CD4-positive, alpha-beta memory T cell (primary cell): ENCODE results near the gene ATF7. TPM values are rescaled to one million over a fixed set of nuclear protein-coding genes. Genes with fewer than 3 reads are reported as not detected.

Source experiments
- CTCF ChIA-PET: fragments of 350-600 bp; sonication (Branson Sonifier 250); formaldehyde crosslinking; loops from one replicate; lab custom pipeline; 2021; ENCODE audit warnings: inconsistent platforms; ENCODE audit not compliant: partially characterized antibody; lab: Charles Lee
- POLR2A ChIA-PET: fragments of 350-600 bp; sonication (Branson Sonifier 250); formaldehyde crosslinking; loops from one replicate; lab custom pipeline; 2021; ENCODE audit not compliant: partially characterized antibody; lab: Charles Lee
- DNase-seq, 5 donors: peaks; one replicate each; pipeline versions ENCODE4 v3.0.0 to v3.0.0-alpha.2; 2020 to 2022; ENCODE audit warnings: mixed read lengths in 1 of 5
- H3K27ac ChIP-seq: one replicate; pipeline ENCODE4 v1.7.0; 2013; ENCODE audit warnings: low read depth, low read length
- H3K27me3 ChIP-seq: 2 replicates; pipeline ENCODE4 v1.7.0; 2013; ENCODE audit warnings: mild to moderate bottlenecking, low read length, moderate library complexity; ENCODE audit not compliant: insufficient read depth
- H3K36me3 ChIP-seq: 2 replicates; pipeline ENCODE4 v1.7.0; 2013; ENCODE audit warnings: mild to moderate bottlenecking, low read length, moderate library complexity; ENCODE audit not compliant: insufficient read depth
- H3K4me1 ChIP-seq: 2 replicates; pipeline ENCODE4 v1.7.0; 2013; ENCODE audit warnings: mild to moderate bottlenecking, low read length, moderate library complexity; ENCODE audit not compliant: insufficient read depth
- H3K4me3 ChIP-seq, 2 donors: one replicate each; pipeline ENCODE4 v1.7.0; 2013; ENCODE audit warnings: low read length in 2 of 2, mild to moderate bottlenecking in 1 of 2
- H3K9me3 ChIP-seq, 2 donors: one replicate each; pipeline ENCODE4 v1.7.0; 2013; ENCODE audit warnings: low read length in 2 of 2, control low read depth in 1 of 2; ENCODE audit not compliant: control insufficient read depth in 1 of 2
- H3K27ac Mint-ChIP-seq, 7 donors: one replicate each; pipeline ENCODE4 v1.8.0; 2020 to 2021; ENCODE audit warnings: mixed read lengths in 7 of 7, mild to moderate bottlenecking in 6 of 7, inconsistent platforms in 3 of 7, moderate library complexity in 3 of 7
- H3K27me3 Mint-ChIP-seq, 2 donors: one replicate each; pipeline ENCODE4 v1.8.0; 2020 to 2021; ENCODE audit warnings: mixed read lengths in 2 of 2
- H3K36me3 Mint-ChIP-seq, 2 donors: one replicate each; pipeline ENCODE4 v1.8.0; 2020 to 2021; ENCODE audit warnings: mixed read lengths in 2 of 2, inconsistent platforms in 1 of 2, mild to moderate bottlenecking in 1 of 2
- H3K4me1 Mint-ChIP-seq, 4 donors: one replicate each; pipeline ENCODE4 v1.8.0; 2020 to 2021; ENCODE audit warnings: mixed read lengths in 4 of 4, mild to moderate bottlenecking in 1 of 4
- H3K4me3 Mint-ChIP-seq, 8 donors: one replicate each; pipeline ENCODE4 v1.8.0; 2020 to 2021; ENCODE audit warnings: mixed read lengths in 8 of 8, mild to moderate bottlenecking in 7 of 8, moderate library complexity in 6 of 8, inconsistent platforms in 3 of 8
- H3K9me3 Mint-ChIP-seq, 8 donors: one replicate each; pipeline ENCODE4 v1.8.0; 2020 to 2021; ENCODE audit warnings: mixed read lengths in 8 of 8, mild to moderate bottlenecking in 5 of 8, inconsistent platforms in 3 of 8, moderate library complexity in 1 of 8
- intact Hi-C: fragments of 100-400 bp; cut with micrococcal nuclease; formaldehyde crosslinking; loops from one replicate; pipeline ENCODE4 v1.15.1; 2023
- polyA plus RNA-seq, 2 donors: library from polyadenylated mRNA; unstranded; fragments of 300-500 nt; fragmentation: Illumina TruSeq; gene quantifications; one replicate each; pipeline ENCODE4 v1.2.3, GENCODE V29; 2021
- total RNA-seq, 2 experiments: library from RNA; stranded (reverse); gene quantifications; one replicate each; pipeline ENCODE4 v1.2.3, GENCODE V29; 2021

ATF7 gene
- total and polyA plus RNA-seq, 4 experiments from 2014 or later, result 16.3 to 35.8 (median 21.6) TPM

DNA sequence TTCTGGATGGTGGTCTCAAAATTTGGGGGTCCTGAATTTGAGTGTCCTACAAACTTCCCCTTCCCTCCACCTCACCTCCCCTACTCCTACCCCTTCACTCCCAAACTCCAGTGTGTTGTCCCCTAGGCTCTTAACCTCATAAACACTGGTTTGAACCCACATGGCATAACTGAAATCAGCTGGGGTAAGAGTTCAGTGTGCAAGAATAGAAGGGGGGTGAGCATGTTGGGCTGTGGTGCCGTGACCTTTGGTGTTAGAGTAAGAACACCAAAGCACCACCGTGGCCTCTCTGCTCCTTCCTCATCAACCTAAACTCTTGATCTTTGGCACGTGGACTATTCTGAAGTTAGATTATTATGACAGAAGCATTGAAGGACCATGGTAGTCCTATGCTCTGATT, 163.2 kb downstream of the ATF7 start:
- H3K9me3 ChIP-seq, result no peaks in the 10 kb centered on the region
- ChIA-PET CTCF (no interaction called here), POLR2A (interaction anchor here (1.2 to 1.3 kb wide), 3 partner anchors 9 to 38 kb away, joined by 3 read pairs; partner anchors contain the start of gene TARBP2)
- H3K27me3 ChIP-seq, result no peaks in the 10 kb centered on the region
- no peaks in the 10 kb centered on the region for H3K9me3 Mint-ChIP-seq
- H3K4me1 ChIP-seq, result no peaks in the 10 kb centered on the region
- H3K4me3 ChIP-seq, result no peak overlapping the region
- H3K27me3 Mint-ChIP-seq, result no peaks in the 10 kb centered on the region
- peak overlapping the region in 2 of 7 donors; percentile 10 to 30 for H3K27ac Mint-ChIP-seq
- no peak for DNase-seq
- intact Hi-C loops, result no loop called here
- peaks cover 76 to 95% of the 10 kb centered on the region in 2 donors for H3K36me3 Mint-ChIP-seq
- H3K27ac ChIP-seq, result no peak overlapping the region
- peaks cover 20 to 47% (median 33%) of the 10 kb centered on the region in 4 donors for H3K4me1 Mint-ChIP-seq
- peaks cover 97% of the 10 kb centered on the region for H3K36me3 ChIP-seq
- H3K4me3 Mint-ChIP-seq, result no peak overlapping the region

DNA sequence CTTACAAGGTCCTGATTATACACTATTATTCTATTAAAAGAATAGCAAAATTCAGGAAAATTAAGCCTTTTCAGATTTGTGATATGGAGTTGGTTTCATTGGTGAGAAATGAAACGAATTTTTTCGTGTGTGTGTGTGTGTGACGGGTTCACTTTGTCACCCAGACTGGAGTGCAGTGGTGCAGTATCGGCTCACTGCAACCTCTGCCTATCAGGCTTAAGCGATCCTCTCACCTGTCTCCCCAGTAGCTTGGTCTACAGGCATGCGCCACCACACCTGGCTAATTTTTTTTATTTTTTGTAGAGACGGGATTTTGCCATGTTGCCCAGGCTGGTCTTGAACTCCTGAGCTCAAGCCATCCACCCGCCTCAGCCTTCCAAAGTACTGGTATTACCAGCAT, 164.6 kb downstream of the ATF7 start:
- Mint-ChIP-seq H3K9me3 (no peaks in the 10 kb centered on the region), H3K36me3 (peaks cover 68 to 90% of the 10 kb centered on the region in 2 donors), H3K4me3 (no peak overlapping the region), H3K27me3 (no peaks in the 10 kb centered on the region), H3K4me1 (peaks cover 18 to 44% (median 31%) of the 10 kb centered on the region in 4 donors), H3K27ac (peak overlapping the region in 1 of 7 donors; percentile 58)
- H3K27me3 ChIP-seq, result no peaks in the 10 kb centered on the region
- H3K36me3 ChIP-seq, result peaks cover 97% of the 10 kb centered on the region
- POLR2A ChIA-PET, result interaction anchor here (0.5 to 1.3 kb wide), 5 partner anchors 11 to 47 kb away, joined by 3 read pairs; partner anchors contain the start of gene TARBP2
- no peaks in the 10 kb centered on the region for H3K9me3 ChIP-seq
- H3K4me1 ChIP-seq, result no peaks in the 10 kb centered on the region
- H3K27ac ChIP-seq, result no peak overlapping the region
- H3K4me3 ChIP-seq, result no peak overlapping the region
- intact Hi-C loops, result no loop called here
- no peak for DNase-seq
- CTCF ChIA-PET, result interaction anchor here (1.1 kb wide), 1 partner anchor 47 kb away, joined by 5 read pairs; no protein-coding TSS in a partner anchor

DNA sequence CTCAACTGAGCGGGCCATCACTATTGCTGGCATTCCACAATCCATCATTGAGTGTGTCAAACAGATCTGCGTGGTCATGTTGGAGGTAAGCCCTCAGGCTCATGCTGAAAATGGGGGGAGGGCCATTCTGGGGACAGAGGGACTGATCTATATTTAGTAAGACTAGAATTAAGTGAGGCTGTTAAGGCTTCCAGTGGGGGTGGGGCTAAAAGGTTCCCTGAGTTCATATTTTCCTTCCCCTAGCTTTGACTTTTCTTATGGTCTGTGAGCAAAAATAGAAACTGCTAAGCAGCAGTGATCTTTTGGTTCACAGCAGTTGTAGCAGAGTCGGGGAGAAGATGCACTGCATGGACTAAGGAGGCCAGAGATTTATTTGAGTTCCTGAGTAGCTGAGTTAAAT, 165.1 kb downstream of the ATF7 start:
- H3K27me3 ChIP-seq, result no peaks in the 10 kb centered on the region
- H3K4me1 ChIP-seq, result no peaks in the 10 kb centered on the region
- no peak overlapping the region for H3K27ac ChIP-seq
- Mint-ChIP-seq H3K27me3 (no peaks in the 10 kb centered on the region), H3K36me3 (peaks cover 64 to 89% of the 10 kb centered on the region in 2 donors), H3K27ac (peak overlapping the region in 4 of 7 donors; percentile 47 to 58 (median 50)), H3K4me3 (peak overlapping the region in 1 of 8 donors; percentile 19), H3K4me1 (peaks cover 17 to 44% (median 28%) of the 10 kb centered on the region in 4 donors), H3K9me3 (no peaks in the 10 kb centered on the region)
- CTCF ChIA-PET, result interaction anchor here (1.1 kb wide), 1 partner anchor 48 kb away, joined by 5 read pairs; no protein-coding TSS in a partner anchor
- H3K9me3 ChIP-seq, result no peaks in the 10 kb centered on the region
- POLR2A ChIA-PET, result interaction anchor here (0.5 to 1.2 kb wide), 3 partner anchors 11 to 48 kb away, joined by 3 read pairs; no protein-coding TSS in a partner anchor
- intact Hi-C loops, result no loop called here
- DNase-seq, result no peak
- H3K4me3 ChIP-seq, result no peak overlapping the region
- peaks cover 97% of the 10 kb centered on the region for H3K36me3 ChIP-seq

DNA sequence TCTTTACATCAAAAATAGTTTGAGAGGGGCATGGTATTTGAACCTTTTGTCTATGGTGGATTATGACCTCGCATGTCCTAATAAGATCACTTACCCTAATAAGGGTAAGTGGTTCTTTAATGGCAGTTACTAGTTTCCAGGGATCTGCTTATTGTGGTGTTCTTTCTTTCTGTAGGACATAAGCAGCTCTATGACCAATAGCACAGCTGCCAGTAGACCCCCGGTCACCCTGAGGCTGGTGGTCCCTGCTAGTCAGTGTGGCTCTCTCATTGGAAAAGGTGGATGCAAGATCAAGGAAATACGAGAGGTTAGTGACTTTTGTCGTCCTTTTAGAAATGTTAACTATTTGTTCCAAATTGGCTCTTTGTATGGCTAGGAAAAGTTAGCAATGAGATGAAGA, 167.1 kb downstream of the ATF7 start:
- Mint-ChIP-seq H3K9me3 (no peaks in the 10 kb centered on the region), H3K27me3 (no peaks in the 10 kb centered on the region), H3K27ac (peak overlapping the region in 1 of 7 donors; percentile 41), H3K4me3 (peak overlapping the region in 1 of 8 donors; percentile 12), H3K36me3 (peaks cover 74 to 90% of the 10 kb centered on the region in 2 donors), H3K4me1 (peaks cover 20 to 51% (median 33%) of the 10 kb centered on the region in 4 donors)
- peaks cover 16% of the 10 kb centered on the region for H3K4me1 ChIP-seq
- peaks cover 97% of the 10 kb centered on the region for H3K36me3 ChIP-seq
- no peaks in the 10 kb centered on the region for H3K9me3 ChIP-seq
- no peak for DNase-seq
- CTCF ChIA-PET, result interaction anchor here (1.0 to 1.5 kb wide), 4 partner anchors 12 to 50 kb away, joined by 3 to 6 read pairs (median 4); partner anchors contain the start of gene PRR13
- POLR2A ChIA-PET, result interaction anchor here (1.0 to 1.1 kb wide), 2 partner anchors 11 to 42 kb away, joined by 4 to 5 read pairs; partner anchors contain the start of gene TARBP2
- no peak overlapping the region for H3K27ac ChIP-seq
- intact Hi-C loops, result loop anchor here (2.0 kb wide), 1 partner anchor 16 kb away; no protein-coding TSS in a partner anchor
- no peaks in the 10 kb centered on the region for H3K27me3 ChIP-seq
- H3K4me3 ChIP-seq, result no peak overlapping the region

Other genes with a start within 250 kb of the ATF7 start
- gene SP1, start 246.2 kb downstream of the ATF7 start, total RNA-seq, result 100 to 1,000 TPM; 109 to 110 TPM
- gene SP1, start 246.2 kb downstream of the ATF7 start, polyA plus RNA-seq, result 10 to 100 TPM in 1 of 2 donors, 1 to 10 TPM in 1; 4.3 to 10.6 TPM
- not detected for gene AMHR2, start 202.5 kb downstream of the ATF7 start, total RNA-seq
- gene AMHR2, start 202.5 kb downstream of the ATF7 start, polyA plus RNA-seq, result not detected
- gene PRR13, start 184.6 kb downstream of the ATF7 start, total RNA-seq, result 100 to 1,000 TPM; 242 to 247 TPM
- gene PRR13, start 184.6 kb downstream of the ATF7 start, polyA plus RNA-seq, result 100 to 1,000 TPM; 545 to 843 TPM
- 100 to 1,000 TPM; 848 to 858 TPM for gene PCBP2, start 174.3 kb downstream of the ATF7 start, total RNA-seq
- 100 to 1,000 TPM in 1 of 2 donors, 10 to 100 TPM in 1; 88.0 to 118 TPM for gene PCBP2, start 174.3 kb downstream of the ATF7 start, polyA plus RNA-seq
- 10 to 100 TPM; 25.0 to 28.2 TPM for gene MAP3K12, start 126.9 kb downstream of the ATF7 start, total RNA-seq
- 1 to 10 TPM; 3.1 to 8.5 TPM for gene MAP3K12, start 126.9 kb downstream of the ATF7 start, polyA plus RNA-seq
- 10 to 100 TPM; 26.9 to 37.0 TPM for gene TARBP2, start 125.1 kb downstream of the ATF7 start, total RNA-seq
- 10 to 100 TPM; 24.5 to 33.1 TPM for gene TARBP2, start 125.1 kb downstream of the ATF7 start, polyA plus RNA-seq
- gene NPFF, start 118.9 kb downstream of the ATF7 start, total RNA-seq, result not detected
- gene NPFF, start 118.9 kb downstream of the ATF7 start, polyA plus RNA-seq, result not detected
- gene ATP5MC2, start 49.7 kb upstream of the ATF7 start, total RNA-seq, result 100 to 1,000 TPM; 238 to 246 TPM
- 100 to 1,000 TPM; 519 to 581 TPM for gene ATP5MC2, start 49.7 kb upstream of the ATF7 start, polyA plus RNA-seq
- 100 to 1,000 TPM; 177 to 178 TPM for gene CALCOCO1, start 101.1 kb upstream of the ATF7 start, total RNA-seq
- 10 to 100 TPM; 77.3 to 88.3 TPM for gene CALCOCO1, start 101.1 kb upstream of the ATF7 start, polyA plus RNA-seq
- not detected for gene CISTR, start 125.6 kb upstream of the ATF7 start, total RNA-seq
- not detected for gene CISTR, start 125.6 kb upstream of the ATF7 start, polyA plus RNA-seq